ENCODE measurements around the gene ITGB2.

DNA sequence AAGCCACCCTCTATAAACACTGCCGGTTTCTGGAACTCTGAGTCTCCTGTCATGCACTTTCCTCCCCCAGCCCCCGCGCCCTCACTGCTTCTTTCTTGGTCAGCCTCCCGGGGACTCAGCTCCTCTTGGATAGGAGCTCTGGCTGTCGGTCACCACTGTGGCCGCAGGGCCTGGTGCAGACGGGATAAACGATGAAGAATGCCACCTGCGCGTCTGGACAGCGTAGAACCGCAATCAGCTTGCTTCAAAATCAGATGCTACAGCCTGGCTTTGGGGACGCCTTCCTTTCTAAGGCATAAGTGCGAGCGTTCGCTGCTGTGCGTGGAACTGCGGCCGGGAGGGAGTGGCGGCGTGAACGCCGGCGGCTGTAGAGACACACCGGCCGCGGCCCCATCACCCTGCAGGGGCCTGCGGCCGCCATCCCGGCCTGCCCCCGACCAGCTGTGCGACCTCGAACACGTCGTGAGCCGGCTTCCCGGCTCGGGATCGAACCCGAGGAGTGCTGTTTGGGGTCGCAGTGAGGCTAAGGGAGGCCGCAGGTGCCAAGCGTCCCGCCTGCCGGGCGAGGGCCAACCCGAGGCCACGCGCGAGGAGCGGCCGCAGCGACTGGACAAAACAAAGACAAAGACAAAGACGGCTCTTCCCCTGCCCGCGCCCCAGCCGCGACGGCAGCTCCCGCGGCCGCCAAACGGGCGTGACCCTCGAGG is 47.9 kb downstream of the ITGB2 start:
- TF ChIP-seq, protein P1, sequence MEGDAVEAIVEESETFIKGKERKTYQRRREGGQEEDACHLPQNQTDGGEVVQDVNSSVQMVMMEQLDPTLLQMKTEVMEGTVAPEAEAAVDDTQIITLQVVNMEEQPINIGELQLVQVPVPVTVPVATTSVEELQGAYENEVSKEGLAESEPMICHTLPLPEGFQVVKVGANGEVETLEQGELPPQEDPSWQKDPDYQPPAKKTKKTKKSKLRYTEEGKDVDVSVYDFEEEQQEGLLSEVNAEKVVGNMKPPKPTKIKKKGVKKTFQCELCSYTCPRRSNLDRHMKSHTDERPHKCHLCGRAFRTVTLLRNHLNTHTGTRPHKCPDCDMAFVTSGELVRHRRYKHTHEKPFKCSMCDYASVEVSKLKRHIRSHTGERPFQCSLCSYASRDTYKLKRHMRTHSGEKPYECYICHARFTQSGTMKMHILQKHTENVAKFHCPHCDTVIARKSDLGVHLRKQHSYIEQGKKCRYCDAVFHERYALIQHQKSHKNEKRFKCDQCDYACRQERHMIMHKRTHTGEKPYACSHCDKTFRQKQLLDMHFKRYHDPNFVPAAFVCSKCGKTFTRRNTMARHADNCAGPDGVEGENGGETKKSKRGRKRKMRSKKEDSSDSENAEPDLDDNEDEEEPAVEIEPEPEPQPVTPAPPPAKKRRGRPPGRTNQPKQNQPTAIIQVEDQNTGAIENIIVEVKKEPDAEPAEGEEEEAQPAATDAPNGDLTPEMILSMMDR (conservative IDR thresholded peaks at IDR 0.05; ENCODE audit: low read length) = no peak
- no peak for TF ChIP-seq EZH2phosphoT487 (IDR thresholded peaks at IDR 0.05; ENCODE audit: borderline replicate concordance)

All from Loucy (cell line).